Tibial artery (tissue), 4 donors: ENCODE results near the gene BICC1.

ENCODE experiments used
- DNase-seq, 2 donors: peaks; one replicate each; pipeline ENCODE4 v3.0.0-alpha.2; 2019
- H3K27ac ChIP-seq, 2 donors: fragments of 200-600 bp; sonication (generic) in 1 of 2; 1 replicate in 1 of 2; 2 replicates in 1 of 2; pipeline ENCODE4 v1.5.1; 2018 to 2019; ENCODE audit warnings: mild to moderate bottlenecking in 1 of 2
- H3K27me3 ChIP-seq, 2 donors: fragments of 200-600 bp; sonication (generic) in 1 of 2; one replicate each; pipeline versions ENCODE4 v1.5.1 to v1.6.0; 2016 to 2019
- H3K36me3 ChIP-seq, 3 donors: fragments of 200-600 bp; sonication (generic) in 2 of 3; one replicate each; pipeline ENCODE4 v1.5.1; 2016 to 2019; ENCODE audit warnings: mild to moderate bottlenecking in 2 of 3
- H3K4me1 ChIP-seq, 4 donors: fragments of 200-600 bp; sonication (generic) in 2 of 4; 1 replicate in 3 of 4; 2 replicates in 1 of 4; pipeline ENCODE4 v1.5.1; 2016 to 2019
- H3K4me3 ChIP-seq, 2 donors: fragments of 200-600 bp; sonication (generic) in 1 of 2; 1 replicate in 1 of 2; 2 replicates in 1 of 2; pipeline ENCODE4 v1.5.1; 2018 to 2019; ENCODE audit warnings: mild to moderate bottlenecking in 2 of 2
- H3K9me3 ChIP-seq, 3 donors: fragments of 200-600 bp; sonication (generic) in 1 of 3; one replicate each; pipeline ENCODE4 v1.5.1; 2016 to 2019
- intact Hi-C: fragments of 100-400 bp; cut with DNase I; formaldehyde crosslinking; loops from one replicate; pipeline ENCODE4 v1.15.0; 2023; ENCODE audit warnings: low total_unique reads
- TF ChIP-seq, protein P1 (sequence below), 2 experiments: fragments of 200-600 bp in 1 of 2; fragments of 450-650 bp in 1 of 2; IDR thresholded peaks; one replicate each; pipeline ENCODE4 v1.5.1; 2017 to 2019; ENCODE audit warnings: antibody characterized with exemption in 2 of 2, mild to moderate bottlenecking in 1 of 2, moderate library complexity in 1 of 2

BICC1 gene

GRCh38 chr10:58546137-58546536 is 33.5 kb downstream of the BICC1 start:
- Histone ChIP-seq H3K4me1 (peaks cover 0 to 22% (median 3%) of the 10 kb centered on the region in 4 donors), H3K9me3 (no peaks in the 10 kb centered on the region), H3K27ac (no peak overlapping the region), H3K36me3 (no peaks in the 10 kb centered on the region), H3K27me3 (no peaks in the 10 kb centered on the region), H3K4me3 (no peak overlapping the region)
- intact Hi-C loops: no loop called here
- TF ChIP-seq, protein P1, sequence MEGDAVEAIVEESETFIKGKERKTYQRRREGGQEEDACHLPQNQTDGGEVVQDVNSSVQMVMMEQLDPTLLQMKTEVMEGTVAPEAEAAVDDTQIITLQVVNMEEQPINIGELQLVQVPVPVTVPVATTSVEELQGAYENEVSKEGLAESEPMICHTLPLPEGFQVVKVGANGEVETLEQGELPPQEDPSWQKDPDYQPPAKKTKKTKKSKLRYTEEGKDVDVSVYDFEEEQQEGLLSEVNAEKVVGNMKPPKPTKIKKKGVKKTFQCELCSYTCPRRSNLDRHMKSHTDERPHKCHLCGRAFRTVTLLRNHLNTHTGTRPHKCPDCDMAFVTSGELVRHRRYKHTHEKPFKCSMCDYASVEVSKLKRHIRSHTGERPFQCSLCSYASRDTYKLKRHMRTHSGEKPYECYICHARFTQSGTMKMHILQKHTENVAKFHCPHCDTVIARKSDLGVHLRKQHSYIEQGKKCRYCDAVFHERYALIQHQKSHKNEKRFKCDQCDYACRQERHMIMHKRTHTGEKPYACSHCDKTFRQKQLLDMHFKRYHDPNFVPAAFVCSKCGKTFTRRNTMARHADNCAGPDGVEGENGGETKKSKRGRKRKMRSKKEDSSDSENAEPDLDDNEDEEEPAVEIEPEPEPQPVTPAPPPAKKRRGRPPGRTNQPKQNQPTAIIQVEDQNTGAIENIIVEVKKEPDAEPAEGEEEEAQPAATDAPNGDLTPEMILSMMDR (IDR thresholded peaks at IDR 0.05): no peak
- DNase-seq: no peak

- H3K27ac ChIP-seq: no peak overlapping the region
- H3K36me3 ChIP-seq: no peaks in the 10 kb centered on the region
- H3K9me3 ChIP-seq: no peaks in the 10 kb centered on the region
- peaks cover 0 to 22% (median 3%) of the 10 kb centered on the region in 4 donors for H3K4me1 ChIP-seq
- no peak overlapping the region for H3K4me3 ChIP-seq
- no peaks in the 10 kb centered on the region for H3K27me3 ChIP-seq
- no peak for DNase-seq
- TF ChIP-seq, protein P1 (IDR thresholded peaks at IDR 0.05): no peak
- intact Hi-C loops: no loop called here
These were observed 34.2 kb downstream of the BICC1 start for GRCh38 chr10:58546722-58547445.

DNA sequence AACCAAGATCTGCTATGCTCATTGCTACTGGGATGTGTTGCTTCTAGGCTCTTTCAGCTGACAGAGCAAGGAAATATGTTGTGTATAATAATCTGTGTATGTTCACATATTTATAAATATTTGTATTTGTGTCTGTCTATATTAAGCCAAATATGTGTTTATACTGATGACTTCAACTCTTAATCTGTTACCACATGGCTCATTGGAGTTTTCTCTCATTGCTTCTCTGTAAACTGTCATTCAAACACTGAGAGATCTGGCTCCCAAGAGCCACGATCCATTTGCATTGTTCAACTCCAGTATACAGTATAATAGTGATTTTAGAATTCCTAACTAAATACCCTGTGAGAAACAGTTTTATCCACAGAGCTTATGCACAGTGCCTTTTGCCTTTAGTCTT is 35.3 kb downstream of the BICC1 start:
- peaks cover 0 to 22% (median 3%) of the 10 kb centered on the region in 4 donors for H3K4me1 ChIP-seq
- intact Hi-C loops: no loop called here
- no peak for DNase-seq
- H3K27me3 ChIP-seq: no peaks in the 10 kb centered on the region
- H3K27ac ChIP-seq: no peak overlapping the region
- no peaks in the 10 kb centered on the region for H3K9me3 ChIP-seq
- no peak overlapping the region for H3K4me3 ChIP-seq
- H3K36me3 ChIP-seq: no peaks in the 10 kb centered on the region
- TF ChIP-seq, protein P1 (IDR thresholded peaks at IDR 0.05): no peak

- no peak for DNase-seq
- no peaks in the 10 kb centered on the region for H3K4me1 ChIP-seq
- H3K27ac ChIP-seq: no peak overlapping the region
- H3K4me3 ChIP-seq: no peak overlapping the region
- H3K27me3 ChIP-seq: no peaks in the 10 kb centered on the region
- peaks cover 0 to 16% (median 5%) of the 10 kb centered on the region in 3 donors for H3K9me3 ChIP-seq
- TF ChIP-seq, protein P1 (IDR thresholded peaks at IDR 0.05): no peak
- intact Hi-C loops: no loop called here
- no peaks in the 10 kb centered on the region for H3K36me3 ChIP-seq
These were observed 41.6 kb downstream of the BICC1 start for GRCh38 chr10:58554316-58554715.

DNA sequence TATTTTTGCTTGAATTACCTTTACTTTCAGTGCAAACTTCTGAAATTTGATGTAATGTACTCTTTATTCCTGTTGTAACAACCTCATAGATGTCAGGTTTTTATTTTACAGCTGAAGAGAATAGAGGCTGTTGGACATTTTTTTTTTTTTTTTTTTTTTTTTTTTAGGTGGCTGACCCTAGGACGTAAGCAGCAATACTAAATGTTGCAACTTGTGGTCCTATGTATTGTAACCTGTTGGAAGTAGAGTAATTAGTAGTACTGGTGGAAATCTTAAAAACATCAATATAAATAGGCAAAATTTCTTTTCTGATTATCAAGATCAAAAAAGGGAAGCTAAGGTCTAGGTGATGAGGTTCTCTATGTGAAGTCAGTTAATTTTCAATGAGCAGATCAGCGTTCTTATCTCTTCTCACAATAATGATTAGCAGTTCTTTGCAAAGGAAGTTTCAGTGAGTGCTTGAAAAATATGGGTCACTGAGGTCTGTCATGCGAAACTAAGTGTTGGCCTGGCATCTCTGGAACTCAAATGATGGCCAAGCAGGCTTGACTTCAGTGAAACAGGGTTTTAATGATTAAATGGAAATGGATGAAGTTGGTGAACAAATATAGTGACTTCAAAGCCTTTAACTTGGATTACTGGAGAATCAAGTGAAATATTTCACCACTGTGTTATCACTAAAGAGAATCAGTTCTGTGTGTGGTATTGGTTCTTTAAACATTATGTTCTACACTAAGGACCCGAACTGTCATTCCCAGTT is 42.7 kb downstream of the BICC1 start:
- no peaks in the 10 kb centered on the region for H3K27me3 ChIP-seq
- TF ChIP-seq, protein P1 (IDR thresholded peaks at IDR 0.05): no peak
- H3K9me3 ChIP-seq: peaks cover 0 to 19% (median 5%) of the 10 kb centered on the region in 3 donors
- no peaks in the 10 kb centered on the region for H3K4me1 ChIP-seq
- DNase-seq: no peak
- no peaks in the 10 kb centered on the region for H3K36me3 ChIP-seq
- intact Hi-C loops: no loop called here
- no peak overlapping the region for H3K4me3 ChIP-seq
- H3K27ac ChIP-seq: no peak overlapping the region
